CD4-positive, CD25-positive, alpha-beta regulatory T cell (primary cell): Measurements from ENCODE around the gene IFI44L. TPM values are rescaled to one million over a fixed set of nuclear protein-coding genes. Genes with fewer than 3 reads are reported as not detected.
A peak's percentile ranks its signal among the peaks of the same experiment; 100 is the strongest.

ENCODE experiments used
- ATAC-seq, 2 donors: fragments of 150-1000 bp; cut with Tn5 transposase; one replicate each; pipeline ENCODE4 v1.10.0; 2021; ENCODE audit warnings: low read depth in 2 of 2, moderate number of reproducible peaks in 2 of 2, moderate library complexity in 1 of 2
- DNase-seq, 3 donors: peaks; one replicate each; pipeline versions ENCODE4 v3.0.0 to v3.0.0-alpha.2; 2012 to 2022; ENCODE audit warnings: mixed read lengths in 1 of 3
- H3K27ac ChIP-seq: one replicate; pipeline ENCODE4 v1.7.0; 2013; ENCODE audit warnings: mild to moderate bottlenecking, low read length; ENCODE audit not compliant: insufficient read depth, poor library complexity, severe bottlenecking
- H3K27me3 ChIP-seq: one replicate; pipeline ENCODE4 v1.7.0; 2013; ENCODE audit warnings: low read length; ENCODE audit not compliant: control insufficient read depth, insufficient read depth
- H3K36me3 ChIP-seq: one replicate; pipeline ENCODE4 v1.7.0; 2013; ENCODE audit warnings: mild to moderate bottlenecking, low read length, moderate library complexity; ENCODE audit not compliant: control insufficient read depth, insufficient read depth
- H3K4me1 ChIP-seq: 2 replicates; pipeline ENCODE4 v1.7.0; 2013; ENCODE audit warnings: mild to moderate bottlenecking, low read length; ENCODE audit not compliant: insufficient read depth, control insufficient read depth, poor library complexity, severe bottlenecking
- H3K4me3 ChIP-seq: one replicate; pipeline ENCODE4 v1.7.0; 2013; ENCODE audit warnings: low read depth, mild to moderate bottlenecking, low read length, moderate library complexity
- H3K9me3 ChIP-seq, 2 experiments: 1 replicate in 1 of 2; 2 replicates in 1 of 2; pipeline ENCODE4 v1.7.0; 2013; ENCODE audit warnings: low read length in 2 of 2, mild to moderate bottlenecking in 1 of 2, moderate library complexity in 1 of 2; ENCODE audit not compliant: control insufficient read depth in 2 of 2
- H3K27ac Mint-ChIP-seq, 3 donors: one replicate each; pipeline ENCODE4 v1.8.0; 2020 to 2022; ENCODE audit warnings: mild to moderate bottlenecking in 3 of 3, mixed read lengths in 3 of 3, moderate library complexity in 2 of 3
- H3K27me3 Mint-ChIP-seq: one replicate; pipeline ENCODE4 v1.8.0; 2022; ENCODE audit warnings: mild to moderate bottlenecking, mixed read lengths
- H3K36me3 Mint-ChIP-seq: one replicate; pipeline ENCODE4 v1.8.0; 2020; ENCODE audit warnings: mixed read lengths
- H3K4me1 Mint-ChIP-seq, 4 donors: one replicate each; pipeline ENCODE4 v1.8.0; 2020 to 2022; ENCODE audit warnings: mixed read lengths in 4 of 4, mild to moderate bottlenecking in 1 of 4
- H3K4me3 Mint-ChIP-seq, 4 donors: one replicate each; pipeline ENCODE4 v1.8.0; 2020 to 2022; ENCODE audit warnings: mild to moderate bottlenecking in 4 of 4, mixed read lengths in 4 of 4, moderate library complexity in 3 of 4
- H3K9me3 Mint-ChIP-seq, 7 donors: one replicate each; pipeline ENCODE4 v1.8.0; 2020 to 2022; ENCODE audit warnings: mixed read lengths in 7 of 7, mild to moderate bottlenecking in 3 of 7, moderate library complexity in 2 of 7
- polyA plus RNA-seq, 4 donors: library from polyadenylated mRNA; unstranded; fragments of 300-500 nt; fragmentation: Illumina TruSeq; gene quantifications; one replicate each; pipeline ENCODE4 v1.2.3, GENCODE V29; 2021
- total RNA-seq: library from RNA; stranded (reverse); gene quantifications from one replicate; pipeline ENCODE4 v1.2.3, GENCODE V29; 2022

Gene IFI44L
- total and polyA plus RNA-seq, 5 donors from 2014 or later: 1.4 to 19.1 (median 3.6) TPM

- H3K36me3 ChIP-seq: no peaks in the 10 kb centered on the region
- ATAC-seq: no peak
- no peaks in the 10 kb centered on the region for H3K4me1 ChIP-seq
- Mint-ChIP-seq H3K27ac (no peak overlapping the region), H3K27me3 (peaks cover 5% of the 10 kb centered on the region), H3K4me3 (no peak overlapping the region), H3K9me3 (no peaks in the 10 kb centered on the region), H3K4me1 (no peaks in the 10 kb centered on the region), H3K36me3 (no peaks in the 10 kb centered on the region)
- no peak overlapping the region for H3K27ac ChIP-seq
- DNase-seq: no peak
- H3K9me3 ChIP-seq: no peaks in the 10 kb centered on the region
- no peak overlapping the region for H3K4me3 ChIP-seq
- H3K27me3 ChIP-seq: peaks cover 4% of the 10 kb centered on the region
Observed at GRCh38 chr1:78601068-78601467, 19.2 kb upstream of the IFI44L start.

- Histone ChIP-seq H3K4me1 (no peaks in the 10 kb centered on the region), H3K27ac (no peak overlapping the region), H3K36me3 (no peaks in the 10 kb centered on the region), H3K27me3 (peaks cover 4% of the 10 kb centered on the region), H3K4me3 (no peak overlapping the region), H3K9me3 (no peaks in the 10 kb centered on the region)
- H3K9me3 Mint-ChIP-seq: no peaks in the 10 kb centered on the region
- H3K4me1 Mint-ChIP-seq: no peaks in the 10 kb centered on the region
- no peaks in the 10 kb centered on the region for H3K36me3 Mint-ChIP-seq
- H3K27me3 Mint-ChIP-seq: peaks cover 5% of the 10 kb centered on the region
- ATAC-seq (no peak), DNase-seq (no peak)
- H3K4me3 Mint-ChIP-seq: no peak overlapping the region
- no peak overlapping the region for H3K27ac Mint-ChIP-seq
Observed at GRCh38 chr1:78603206-78603605, 17.0 kb upstream of the IFI44L start.

- Mint-ChIP-seq H3K4me3 (no peak overlapping the region), H3K9me3 (no peaks in the 10 kb centered on the region), H3K27ac (no peak overlapping the region), H3K4me1 (no peaks in the 10 kb centered on the region), H3K27me3 (peaks cover 7% of the 10 kb centered on the region), H3K36me3 (no peaks in the 10 kb centered on the region)
- ATAC-seq: no peak
- DNase-seq: no peak
- H3K36me3 ChIP-seq: no peaks in the 10 kb centered on the region
- no peaks in the 10 kb centered on the region for H3K4me1 ChIP-seq
- H3K27me3 ChIP-seq: peaks cover 4% of the 10 kb centered on the region
- no peaks in the 10 kb centered on the region for H3K9me3 ChIP-seq
- H3K4me3 ChIP-seq: no peak overlapping the region
- H3K27ac ChIP-seq: no peak overlapping the region
Observed at GRCh38 chr1:78604643-78605042, 15.6 kb upstream of the IFI44L start.

GRCh38 chr1:78606274-78606673 is 14.0 kb upstream of the IFI44L start:
- no peak overlapping the region for H3K4me3 Mint-ChIP-seq
- ATAC-seq: no peak
- no peak overlapping the region for H3K27ac Mint-ChIP-seq
- Histone ChIP-seq H3K4me3 (no peak overlapping the region), H3K9me3 (no peaks in the 10 kb centered on the region), H3K27ac (no peak overlapping the region), H3K36me3 (no peaks in the 10 kb centered on the region), H3K4me1 (no peaks in the 10 kb centered on the region), H3K27me3 (peaks cover 4% of the 10 kb centered on the region)
- no peaks in the 10 kb centered on the region for H3K9me3 Mint-ChIP-seq
- H3K36me3 Mint-ChIP-seq: no peaks in the 10 kb centered on the region
- H3K4me1 Mint-ChIP-seq: no peaks in the 10 kb centered on the region
- DNase-seq: no peak
- peaks cover 12% of the 10 kb centered on the region for H3K27me3 Mint-ChIP-seq

GRCh38 chr1:78607334-78607927 is 12.8 kb upstream of the IFI44L start:
- Mint-ChIP-seq H3K4me1 (no peaks in the 10 kb centered on the region), H3K36me3 (no peaks in the 10 kb centered on the region), H3K27me3 (peaks cover 12% of the 10 kb centered on the region), H3K27ac (no peak overlapping the region), H3K9me3 (no peaks in the 10 kb centered on the region), H3K4me3 (no peak overlapping the region)
- Histone ChIP-seq H3K4me1 (no peaks in the 10 kb centered on the region), H3K27ac (no peak overlapping the region), H3K9me3 (no peaks in the 10 kb centered on the region), H3K36me3 (no peaks in the 10 kb centered on the region), H3K27me3 (peaks cover 1% of the 10 kb centered on the region), H3K4me3 (no peak overlapping the region)
- ATAC-seq (no peak), DNase-seq (peak in 1 of 3 donors; percentile 13)

GRCh38 chr1:78607944-78608343 is 12.3 kb upstream of the IFI44L start:
- no peaks in the 10 kb centered on the region for H3K36me3 ChIP-seq
- Mint-ChIP-seq H3K27ac (no peak overlapping the region), H3K4me3 (no peak overlapping the region), H3K36me3 (no peaks in the 10 kb centered on the region), H3K27me3 (peaks cover 12% of the 10 kb centered on the region), H3K9me3 (no peaks in the 10 kb centered on the region), H3K4me1 (no peaks in the 10 kb centered on the region)
- peak; percentile 34 to 43 for ATAC-seq
- H3K4me3 ChIP-seq: no peak overlapping the region
- H3K27me3 ChIP-seq: peaks cover 1% of the 10 kb centered on the region
- H3K9me3 ChIP-seq: no peaks in the 10 kb centered on the region
- H3K27ac ChIP-seq: no peak overlapping the region
- no peak for DNase-seq
- H3K4me1 ChIP-seq: no peaks in the 10 kb centered on the region

GRCh38 chr1:78617615-78618026 is 2.6 kb upstream of the IFI44L start:
- Mint-ChIP-seq H3K4me3 (peak overlapping the region in 2 of 4 donors; percentile 8 to 81), H3K4me1 (peaks cover 6 to 44% (median 29%) of the 10 kb centered on the region in 4 donors), H3K27me3 (no peaks in the 10 kb centered on the region), H3K27ac (peak overlapping the region in 1 of 3 donors; percentile 43), H3K9me3 (no peaks in the 10 kb centered on the region), H3K36me3 (no peaks in the 10 kb centered on the region)
- Histone ChIP-seq H3K9me3 (no peaks in the 10 kb centered on the region), H3K27me3 (no peaks in the 10 kb centered on the region), H3K4me1 (peaks cover 19% of the 10 kb centered on the region), H3K36me3 (no peaks in the 10 kb centered on the region), H3K27ac (no peak overlapping the region), H3K4me3 (no peak overlapping the region)
- DNase-seq (peak; percentile 43 to 83 (median 78)), ATAC-seq (peak; percentile 57 to 64)

- Mint-ChIP-seq H3K36me3 (peaks cover 2% of the 10 kb centered on the region), H3K27me3 (no peaks in the 10 kb centered on the region), H3K27ac (peak overlapping the region; percentile 74 to 99 (median 89)), H3K4me3 (peak overlapping the region in 3 of 4 donors; percentile 66 to 95 (median 76)), H3K4me1 (peaks cover 6 to 57% (median 39%) of the 10 kb centered on the region in 4 donors), H3K9me3 (no peaks in the 10 kb centered on the region)
- H3K27me3 ChIP-seq: no peaks in the 10 kb centered on the region
- H3K4me3 ChIP-seq: no peak overlapping the region
- H3K27ac ChIP-seq: no peak overlapping the region
- no peaks in the 10 kb centered on the region for H3K36me3 ChIP-seq
- DNase-seq (no peak), ATAC-seq (no peak)
- H3K4me1 ChIP-seq: peaks cover 19% of the 10 kb centered on the region
- no peaks in the 10 kb centered on the region for H3K9me3 ChIP-seq
Observed at GRCh38 chr1:78619032-78619431, 1.2 kb upstream of the IFI44L start.
